ENCODE results near the gene KIF3A. TPM values are rescaled to one million over a fixed set of nuclear protein-coding genes. Genes with fewer than 3 reads are reported as not detected.

The KIF3A gene
- polyA plus RNA-seq, 1 donor from 2014 or later: 94.4 TPM

GRCh38 chr5:132764671-132765238 lies 27.4 kb upstream of the KIF3A start:
- H3K9me2 ChIP-seq (ENCODE audit: insufficient read depth, low read length): no peaks in the 10 kb centered on the region
- no peaks in the 10 kb centered on the region for H3F3A ChIP-seq (ENCODE audit: insufficient read depth, low read length, poor library complexity, severe bottlenecking)
- peaks cover 8% of the 10 kb centered on the region for H3K79me2 ChIP-seq (replicated peaks; ENCODE audit: insufficient read depth, low read length)
- no peaks in the 10 kb centered on the region for H4K20me1 ChIP-seq (ENCODE audit: insufficient read depth)
- no peak overlapping the region for H3K27ac ChIP-seq (ENCODE audit: low read length)
- H3K4me2 ChIP-seq (ENCODE audit: low read length): no peak overlapping the region
- no peaks in the 10 kb centered on the region for H3K36me3 ChIP-seq (ENCODE audit: insufficient read depth, low read length)
- H3K4me3 ChIP-seq (ENCODE audit: low read length): no peak overlapping the region
- TF ChIP-seq CTCF (IDR thresholded peaks at IDR 0.05; ENCODE audit: poor library complexity, severe bottlenecking): no peak
- no peak for TF ChIP-seq POLR2AphosphoS5 (IDR thresholded peaks at IDR 0.05)
- TF ChIP-seq RAD21 (conservative IDR thresholded peaks at IDR 0.05): no peak
- no peak for TF ChIP-seq SMC3 (conservative IDR thresholded peaks at IDR 0.05; ENCODE audit: poor library complexity)
- no peak for TF ChIP-seq MXI1 (conservative IDR thresholded peaks at IDR 0.05; ENCODE audit: poor library complexity, severe bottlenecking)
- TF ChIP-seq REST (IDR thresholded peaks at IDR 0.05; ENCODE audit: borderline replicate concordance): no peak
- TF ChIP-seq EZH2 (IDR thresholded peaks at IDR 0.05; ENCODE audit: borderline replicate concordance, insufficient read depth, low read length, poor library complexity, severe bottlenecking): no peak
- no peak for TF ChIP-seq TAF1 (IDR thresholded peaks at IDR 0.05; ENCODE audit: low read depth)
- no peak for TF ChIP-seq EP300 (conservative IDR thresholded peaks at IDR 0.05; ENCODE audit: poor library complexity, severe bottlenecking)
- no peak overlapping the region for H3K9ac ChIP-seq (ENCODE audit: low read length)
- H2AFZ ChIP-seq (ENCODE audit: low read depth, low read length): no peak overlapping the region
- H3K27me3 ChIP-seq (ENCODE audit: insufficient read depth, low read depth, low read length): no peaks in the 10 kb centered on the region
- no peaks in the 10 kb centered on the region for H3K9me3 ChIP-seq (ENCODE audit: low read length)

GRCh38 chr5:132764051-132764450 lies 26.7 kb upstream of the KIF3A start:
- H3K9ac ChIP-seq (ENCODE audit: low read length): no peak overlapping the region
- no peaks in the 10 kb centered on the region for H3F3A ChIP-seq (ENCODE audit: insufficient read depth, low read length, poor library complexity, severe bottlenecking)
- no peaks in the 10 kb centered on the region for H4K20me1 ChIP-seq (ENCODE audit: insufficient read depth)
- no peaks in the 10 kb centered on the region for H3K9me3 ChIP-seq (ENCODE audit: low read length)
- H3K36me3 ChIP-seq (ENCODE audit: insufficient read depth, low read length): no peaks in the 10 kb centered on the region
- no peak overlapping the region for H3K4me2 ChIP-seq (ENCODE audit: low read length)
- H3K4me3 ChIP-seq (ENCODE audit: low read length): no peak overlapping the region
- no peak overlapping the region for H2AFZ ChIP-seq (ENCODE audit: low read depth, low read length)
- H3K79me2 ChIP-seq (replicated peaks; ENCODE audit: insufficient read depth, low read length): peaks cover 2% of the 10 kb centered on the region
- no peaks in the 10 kb centered on the region for H3K27me3 ChIP-seq (ENCODE audit: insufficient read depth, low read depth, low read length)
- no peak overlapping the region for H3K27ac ChIP-seq (ENCODE audit: low read length)
- no peak for TF ChIP-seq SMC3 (conservative IDR thresholded peaks at IDR 0.05; ENCODE audit: poor library complexity)
- no peak for TF ChIP-seq EP300 (conservative IDR thresholded peaks at IDR 0.05; ENCODE audit: poor library complexity, severe bottlenecking)
- TF ChIP-seq POLR2AphosphoS5 (IDR thresholded peaks at IDR 0.05): no peak
- no peak for TF ChIP-seq TAF1 (IDR thresholded peaks at IDR 0.05; ENCODE audit: low read depth)
- no peak for TF ChIP-seq MXI1 (conservative IDR thresholded peaks at IDR 0.05; ENCODE audit: poor library complexity, severe bottlenecking)
- TF ChIP-seq EZH2 (IDR thresholded peaks at IDR 0.05; ENCODE audit: borderline replicate concordance, insufficient read depth, low read length, poor library complexity, severe bottlenecking): no peak
- TF ChIP-seq RAD21 (conservative IDR thresholded peaks at IDR 0.05): no peak
- TF ChIP-seq CTCF (IDR thresholded peaks at IDR 0.05; ENCODE audit: poor library complexity, severe bottlenecking): no peak
- TF ChIP-seq REST (IDR thresholded peaks at IDR 0.05; ENCODE audit: borderline replicate concordance): no peak
- H3K9me2 ChIP-seq (ENCODE audit: insufficient read depth, low read length): no peaks in the 10 kb centered on the region

Measured in neural cell (in vitro differentiated cells).